Fibroblast of lung (primary cell): ENCODE results near the gene IL1RAPL2.

Source experiments
- CTCF ChIP-seq, 2 donors: IDR thresholded peaks in 1 of 2; conservative IDR thresholded peaks in 1 of 2; 1 replicate in 1 of 2; 2 replicates in 1 of 2; pipeline ENCODE4 v1.5.1; 2011 to 2012; ENCODE audit warnings: low read length in 2 of 2, control low read depth in 1 of 2, inconsistent platforms in 1 of 2, low read depth in 1 of 2, mild to moderate bottlenecking in 1 of 2
- EZH2 ChIP-seq: IDR thresholded peaks from 2 replicates; pipeline ENCODE4 v1.5.1; 2012; ENCODE audit warnings: low read length, control low read depth, mild to moderate bottlenecking; ENCODE audit errors: missing control alignments

- TF ChIP-seq CTCF (conservative IDR thresholded peaks at IDR 0.05 in 1 of 2, IDR thresholded peaks at IDR 0.05 in 1 of 2; ENCODE audit: low read depth in 1 of 2, low read length in 2 of 2) (no peak), EZH2 (no peak)
Measured at GRCh38 chrX:104684077-104684476, 118.1 kb downstream of the IL1RAPL2 start.
